Stomach (tissue), 4 donors: Measurements from ENCODE around the gene EML2.

ENCODE experiments used
- EP300 ChIP-seq: sonication (generic); formaldehyde crosslinking; IDR thresholded peaks from one replicate; pipeline ENCODE4 v1.6.1; 2017; ENCODE audit warnings: antibody characterized with exemption
- POLR2A ChIP-seq, 4 donors: fragments of 450-650 bp; IDR thresholded peaks; one replicate each; pipeline ENCODE4 v1.6.1; 2016; ENCODE audit warnings: antibody characterized with exemption in 4 of 4, control low read depth in 2 of 4, mild to moderate bottlenecking in 1 of 4, moderate library complexity in 1 of 4
- TF ChIP-seq, protein P1 (sequence below), 7 experiments: fragments of 450-650 bp in 4 of 7; fragments of 200-600 bp in 3 of 7; sonication (generic) in 3 of 7; IDR thresholded peaks; one replicate each; pipeline ENCODE4 v1.5.1; 2016 to 2019; ENCODE audit warnings: antibody characterized with exemption in 7 of 7, control low read depth in 2 of 7, mild to moderate bottlenecking in 1 of 7

DNA sequence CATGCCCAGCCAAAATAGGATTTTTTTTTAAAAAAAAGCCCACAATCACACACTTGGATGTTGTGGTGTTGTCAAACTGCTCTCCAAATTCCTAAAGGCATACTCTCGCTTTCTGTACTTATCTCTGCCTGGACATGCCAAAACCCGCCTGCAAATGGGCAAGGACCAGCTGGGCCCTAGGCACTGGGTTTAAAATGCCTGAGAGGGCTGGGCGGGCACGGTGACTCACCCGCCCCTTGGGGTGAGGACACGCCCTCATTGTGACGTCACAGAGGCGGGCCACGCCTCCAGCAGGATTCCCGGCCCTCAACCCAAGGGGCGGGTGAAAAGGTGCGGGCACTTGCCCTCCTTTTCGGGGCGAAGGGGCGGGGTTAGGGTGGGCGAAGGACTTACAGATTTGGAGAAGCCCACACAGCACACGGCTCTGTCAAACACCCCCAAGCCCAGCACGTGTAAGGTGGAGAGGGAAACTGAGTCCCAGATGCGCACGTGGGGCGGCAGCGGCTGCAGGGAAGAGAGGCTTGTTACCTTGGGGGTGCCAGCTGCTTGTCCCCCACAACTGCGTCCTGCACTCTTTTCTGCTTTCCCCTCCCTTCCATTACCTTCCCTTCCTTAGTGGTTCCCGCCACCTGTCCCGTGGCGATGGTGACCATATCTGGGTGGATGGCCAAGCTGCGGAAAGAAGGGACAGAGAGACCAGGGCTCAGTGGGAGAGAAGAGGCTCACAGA, 6.6 kb downstream of the EML2 start:
- TF ChIP-seq, protein P1, sequence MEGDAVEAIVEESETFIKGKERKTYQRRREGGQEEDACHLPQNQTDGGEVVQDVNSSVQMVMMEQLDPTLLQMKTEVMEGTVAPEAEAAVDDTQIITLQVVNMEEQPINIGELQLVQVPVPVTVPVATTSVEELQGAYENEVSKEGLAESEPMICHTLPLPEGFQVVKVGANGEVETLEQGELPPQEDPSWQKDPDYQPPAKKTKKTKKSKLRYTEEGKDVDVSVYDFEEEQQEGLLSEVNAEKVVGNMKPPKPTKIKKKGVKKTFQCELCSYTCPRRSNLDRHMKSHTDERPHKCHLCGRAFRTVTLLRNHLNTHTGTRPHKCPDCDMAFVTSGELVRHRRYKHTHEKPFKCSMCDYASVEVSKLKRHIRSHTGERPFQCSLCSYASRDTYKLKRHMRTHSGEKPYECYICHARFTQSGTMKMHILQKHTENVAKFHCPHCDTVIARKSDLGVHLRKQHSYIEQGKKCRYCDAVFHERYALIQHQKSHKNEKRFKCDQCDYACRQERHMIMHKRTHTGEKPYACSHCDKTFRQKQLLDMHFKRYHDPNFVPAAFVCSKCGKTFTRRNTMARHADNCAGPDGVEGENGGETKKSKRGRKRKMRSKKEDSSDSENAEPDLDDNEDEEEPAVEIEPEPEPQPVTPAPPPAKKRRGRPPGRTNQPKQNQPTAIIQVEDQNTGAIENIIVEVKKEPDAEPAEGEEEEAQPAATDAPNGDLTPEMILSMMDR (IDR thresholded peaks at IDR 0.05) = no peak
- no peak for TF ChIP-seq POLR2A (IDR thresholded peaks at IDR 0.05)
- TF ChIP-seq EP300 = no peak
